Skeletal muscle satellite cell (primary cell): Measurements from ENCODE around the gene SNRPD3.
"Not testable (repeated sequence)": the region's sequence is repeated elsewhere in the genome, so short reads cannot be mapped to it uniquely, and the experiment has no call there.

Source experiments
- H3K27me3 ChIP-seq: 2 replicates; pipeline ENCODE4 v1.7.0; 2013; ENCODE audit warnings: low read length; ENCODE audit not compliant: control insufficient read depth, insufficient read depth
- H3K36me3 ChIP-seq: 2 replicates; pipeline ENCODE4 v1.7.0; 2013; ENCODE audit warnings: mild to moderate bottlenecking, control low read depth, low read length; ENCODE audit not compliant: insufficient read depth
- H3K4me1 ChIP-seq: 2 replicates; pipeline ENCODE4 v1.7.0; 2013; ENCODE audit warnings: low read length; ENCODE audit not compliant: control insufficient read depth, insufficient read depth
- H3K4me2 ChIP-seq: 2 replicates; pipeline ENCODE4 v1.7.0; 2013; ENCODE audit warnings: mild to moderate bottlenecking, low read length
- H3K4me3 ChIP-seq: 2 replicates; pipeline ENCODE4 v1.7.0; 2013; ENCODE audit warnings: low read length
- H3K9ac ChIP-seq: 2 replicates; pipeline ENCODE4 v1.7.0; 2013; ENCODE audit warnings: mild to moderate bottlenecking, low read depth, low read length, moderate library complexity
- H3K9me3 ChIP-seq: replicated peaks from 2 replicates; pipeline ENCODE4 v1.7.0; 2013; ENCODE audit warnings: mild to moderate bottlenecking, control low read depth, low read length

Gene SNRPD3

DNA sequence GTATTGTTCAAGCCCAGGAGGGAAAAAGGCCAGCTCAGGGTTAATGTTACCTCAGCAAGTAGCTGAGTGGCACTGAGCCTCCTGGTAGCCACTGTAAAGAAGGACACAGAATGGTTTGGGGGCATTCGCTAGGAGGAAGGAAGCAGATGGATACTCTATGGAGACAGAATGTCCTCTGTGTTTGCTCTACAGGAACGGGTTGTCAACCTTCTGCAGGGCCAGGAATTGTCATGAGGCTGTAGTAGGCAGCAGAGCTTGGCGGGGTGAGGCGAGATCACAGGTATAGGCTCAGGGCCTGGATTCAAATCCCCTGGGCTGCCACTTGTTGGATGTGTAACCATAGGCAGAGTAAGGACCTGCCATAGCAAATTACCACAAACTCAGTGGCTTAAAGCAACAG lies 40.1 kb downstream of the SNRPD3 start:
- Histone ChIP-seq H3K9me3 (no peaks in the 10 kb centered on the region), H3K36me3 (no peaks in the 10 kb centered on the region), H3K4me1 (peaks cover 5% of the 10 kb centered on the region), H3K4me3 (no peak overlapping the region), H3K27me3 (no peaks in the 10 kb centered on the region), H3K9ac (no peak overlapping the region), H3K4me2 (no peak overlapping the region)

DNA sequence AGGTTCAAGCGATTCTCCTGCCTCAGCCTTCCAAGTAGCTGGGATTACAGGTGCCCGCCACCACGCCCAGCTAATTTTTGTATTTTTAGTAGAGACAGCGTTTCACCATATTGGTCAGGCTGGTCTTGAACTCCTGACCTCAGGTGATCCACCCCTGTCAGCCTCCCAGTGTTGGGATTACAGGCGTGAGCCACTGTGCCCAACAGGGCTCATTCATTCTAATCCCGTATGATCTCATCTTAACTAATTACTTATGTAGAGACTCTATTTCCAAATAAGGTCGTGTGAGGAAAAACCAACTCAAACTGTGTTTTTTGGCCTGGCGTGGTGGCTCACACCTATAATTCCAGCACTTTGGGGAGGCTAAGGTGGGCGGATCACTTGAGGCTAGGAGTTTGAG lies 41.3 kb downstream of the SNRPD3 start:
- not testable (repeated sequence) for H3K27me3 ChIP-seq, H3K4me2 ChIP-seq, H3K4me1 ChIP-seq, H3K36me3 ChIP-seq, H3K9ac ChIP-seq, H3K4me3 ChIP-seq, H3K9me3 ChIP-seq

DNA sequence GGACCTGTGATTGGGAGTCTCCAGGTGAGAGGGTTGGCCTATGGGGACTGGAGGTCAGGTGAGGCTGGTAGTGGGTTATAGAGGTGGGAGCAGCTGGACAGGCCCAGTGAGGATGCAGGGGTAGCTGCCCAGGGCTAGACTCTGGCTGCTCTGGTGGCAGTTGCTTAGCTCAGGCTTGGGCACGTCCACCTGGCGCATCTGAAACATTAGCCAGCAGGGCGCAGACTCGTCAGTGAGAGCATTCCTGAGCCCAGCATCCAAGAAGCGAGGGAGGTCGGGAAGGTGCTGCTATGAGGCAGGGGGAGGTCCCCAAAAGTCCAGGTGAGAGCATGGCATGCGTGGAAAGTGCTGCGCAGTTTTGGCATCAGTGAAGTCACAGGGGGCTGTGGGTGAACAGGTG lies 43.7 kb downstream of the SNRPD3 start:
- Histone ChIP-seq H3K4me2 (no peak overlapping the region), H3K4me1 (no peaks in the 10 kb centered on the region), H3K27me3 (no peaks in the 10 kb centered on the region), H3K4me3 (no peak overlapping the region), H3K36me3 (no peaks in the 10 kb centered on the region), H3K9me3 (no peaks in the 10 kb centered on the region), H3K9ac (no peak overlapping the region)

DNA sequence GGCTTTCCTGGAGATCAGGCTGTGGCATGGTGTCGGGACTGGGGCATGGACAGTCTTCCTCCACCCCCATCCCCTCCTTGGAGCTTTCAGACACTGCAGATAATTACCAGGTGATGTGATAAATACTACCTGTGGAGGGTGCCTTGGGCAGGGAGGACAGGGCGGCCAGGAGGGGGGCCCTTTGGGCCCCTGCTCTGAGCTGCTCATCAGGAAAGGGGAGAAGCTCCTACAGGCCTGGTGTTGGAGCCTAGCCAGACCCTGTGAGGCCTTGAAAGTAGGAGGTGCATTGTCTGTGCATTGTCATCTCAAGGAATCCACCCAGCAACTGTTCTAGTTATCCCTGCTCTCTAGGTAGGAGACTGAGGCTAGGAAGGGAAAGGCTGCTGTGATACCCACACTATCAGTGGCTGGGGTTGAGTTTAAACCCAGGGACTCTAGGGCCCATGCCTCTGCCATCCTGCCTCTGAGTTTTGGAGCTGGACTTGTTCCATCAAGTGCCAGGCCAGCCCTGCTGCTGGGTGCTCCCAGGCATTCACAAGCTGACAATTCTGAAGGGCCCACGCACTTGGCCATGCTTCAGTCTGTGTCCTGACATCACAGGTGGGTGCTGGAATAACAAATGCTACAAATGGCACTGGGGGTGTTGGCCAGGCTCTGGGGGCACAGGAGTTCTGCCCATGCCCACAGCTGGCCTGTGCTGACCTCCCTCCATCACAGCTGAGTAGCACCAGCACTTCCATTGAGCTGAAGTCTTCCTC lies 44.3 kb downstream of the SNRPD3 start:
- not testable (repeated sequence) for H3K4me1 ChIP-seq, H3K4me3 ChIP-seq, H3K9ac ChIP-seq, H3K27me3 ChIP-seq, H3K9me3 ChIP-seq, H3K4me2 ChIP-seq, H3K36me3 ChIP-seq

DNA sequence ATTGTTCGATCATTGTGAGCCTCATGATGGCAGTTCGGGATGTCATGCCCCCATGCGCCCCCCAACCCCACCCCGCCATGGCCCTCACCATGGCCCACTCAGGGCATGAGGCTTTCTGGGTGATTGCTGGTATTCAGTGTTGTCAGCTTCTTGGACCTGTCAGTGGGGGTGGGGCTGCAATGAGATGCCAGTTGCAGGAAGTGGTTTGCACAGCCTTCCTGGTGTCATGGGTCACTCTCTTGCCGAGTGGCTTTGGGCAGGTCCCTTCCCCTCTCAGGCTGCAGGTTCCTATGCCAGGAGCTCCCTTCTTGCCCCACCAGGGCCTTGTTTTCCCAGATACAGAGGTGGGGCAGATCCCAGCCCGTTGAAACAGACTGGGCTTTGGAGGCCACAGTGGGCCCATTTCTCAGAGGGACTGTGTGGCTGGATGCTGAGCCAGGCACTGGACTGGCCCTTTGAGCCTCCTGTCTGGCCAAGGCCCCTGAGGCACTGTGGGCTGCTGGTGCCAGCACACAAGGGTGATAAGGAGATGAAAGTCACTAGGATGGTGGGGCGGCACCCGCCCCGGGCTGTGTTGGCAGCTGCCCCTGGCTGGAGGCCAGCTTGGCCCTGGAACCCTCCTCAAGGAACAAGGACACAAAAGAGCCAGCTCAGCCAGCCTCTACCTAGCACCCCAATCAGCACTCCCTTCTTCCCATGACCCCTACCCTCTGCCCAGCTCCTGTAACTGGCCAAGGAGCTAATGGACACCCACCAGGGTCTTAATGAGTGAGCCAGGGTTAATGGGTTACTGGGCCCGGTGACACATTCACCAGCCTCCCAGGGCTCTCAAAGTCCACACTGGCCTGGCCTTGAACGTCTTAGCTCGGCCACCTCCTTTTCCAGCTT lies 45.7 kb downstream of the SNRPD3 start:
- no peaks in the 10 kb centered on the region for H3K36me3 ChIP-seq
- H3K4me1 ChIP-seq = no peaks in the 10 kb centered on the region
- no peak overlapping the region for H3K9ac ChIP-seq
- H3K9me3 ChIP-seq = no peaks in the 10 kb centered on the region
- H3K4me3 ChIP-seq = no peak overlapping the region
- H3K4me2 ChIP-seq = no peak overlapping the region
- no peaks in the 10 kb centered on the region for H3K27me3 ChIP-seq

DNA sequence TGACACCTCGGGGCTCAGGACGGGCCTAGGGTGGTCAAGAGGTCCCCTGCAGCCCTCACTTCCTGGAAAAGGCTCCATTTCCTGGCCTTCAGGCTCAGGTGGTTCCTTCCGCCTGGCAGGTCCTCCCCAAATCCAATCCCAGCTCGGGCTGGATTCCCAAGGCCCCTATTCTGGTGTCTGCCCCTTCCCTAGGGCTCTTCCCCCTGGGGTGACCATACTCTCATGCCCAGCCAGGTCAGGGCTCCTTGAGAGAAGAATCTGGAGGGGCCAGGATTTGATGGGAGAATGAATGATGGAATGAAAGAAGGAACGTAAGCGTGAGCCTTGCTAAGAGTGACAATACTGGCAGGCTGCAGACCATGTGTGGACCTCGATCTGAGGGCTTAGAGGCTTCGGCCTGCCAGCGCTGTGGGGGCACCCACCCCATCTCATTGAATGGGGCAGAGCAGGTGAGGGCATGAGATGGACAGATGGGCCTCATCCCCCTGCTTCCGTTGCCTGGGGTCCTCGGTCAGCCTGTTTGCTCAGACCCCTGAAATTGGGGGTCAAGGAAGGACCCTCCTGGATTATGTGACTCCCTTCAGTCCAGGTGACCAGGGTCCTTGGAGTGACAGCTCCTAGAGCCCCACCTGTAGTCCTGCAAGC lies 46.4 kb downstream of the SNRPD3 start:
- not testable (repeated sequence) for H3K9ac ChIP-seq, H3K9me3 ChIP-seq, H3K4me1 ChIP-seq, H3K4me3 ChIP-seq, H3K4me2 ChIP-seq, H3K36me3 ChIP-seq, H3K27me3 ChIP-seq

DNA sequence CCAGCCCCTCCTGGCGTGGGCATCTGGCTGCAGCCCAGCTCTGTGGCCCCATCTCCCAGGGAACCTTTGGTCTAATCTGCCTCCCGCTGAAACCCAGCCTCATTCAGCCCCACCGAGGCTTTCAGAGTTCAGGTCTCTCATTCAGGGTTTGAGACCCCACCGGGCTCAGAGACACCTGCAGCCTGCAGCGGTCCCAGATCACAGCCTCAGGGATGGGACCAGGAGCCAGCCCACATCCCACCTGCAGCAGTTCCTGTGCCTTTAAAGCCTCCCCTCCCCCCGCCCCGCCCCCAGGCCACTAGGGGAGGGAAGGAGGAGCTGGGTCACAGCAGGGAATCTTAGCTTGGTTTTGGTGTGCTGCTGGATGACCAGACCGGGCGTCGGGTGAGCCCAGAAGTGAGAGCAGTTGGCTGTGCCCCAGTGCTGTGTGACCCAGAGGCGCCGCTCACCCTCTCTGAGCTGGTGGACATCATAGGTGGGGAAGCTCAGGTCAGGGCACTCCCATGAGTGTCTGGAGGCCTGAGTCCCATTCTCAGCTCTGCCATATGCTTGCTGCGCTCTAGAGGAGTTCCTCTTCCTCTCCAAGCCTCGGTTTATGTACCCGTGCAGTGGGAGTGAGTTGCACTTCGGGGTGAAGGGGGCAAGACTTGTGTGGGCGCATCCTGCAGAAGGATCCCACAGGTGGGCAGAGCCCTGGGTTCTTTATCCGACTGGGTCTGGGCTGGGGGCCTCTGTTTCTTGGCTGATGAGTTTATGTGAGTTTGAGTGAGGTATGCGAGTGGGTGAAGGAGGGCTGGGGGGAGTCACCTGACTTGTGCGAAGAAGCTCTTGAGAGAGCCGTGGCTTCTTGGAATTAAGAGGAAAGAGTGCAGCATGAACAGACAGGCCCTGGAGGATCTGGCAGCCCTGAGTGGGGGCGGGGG lies 47.3 kb downstream of the SNRPD3 start, which contains the start of gene GGT1:
Gene GGT1, plus strand, starts transcription at position 347 of the 923 bp plus-strand sequence. CDS start 7,889 bp downstream, outside the sequence.
- not testable (repeated sequence) for H3K4me2 ChIP-seq, H3K27me3 ChIP-seq, H3K4me1 ChIP-seq, H3K36me3 ChIP-seq, H3K9me3 ChIP-seq, H3K9ac ChIP-seq, H3K4me3 ChIP-seq

DNA sequence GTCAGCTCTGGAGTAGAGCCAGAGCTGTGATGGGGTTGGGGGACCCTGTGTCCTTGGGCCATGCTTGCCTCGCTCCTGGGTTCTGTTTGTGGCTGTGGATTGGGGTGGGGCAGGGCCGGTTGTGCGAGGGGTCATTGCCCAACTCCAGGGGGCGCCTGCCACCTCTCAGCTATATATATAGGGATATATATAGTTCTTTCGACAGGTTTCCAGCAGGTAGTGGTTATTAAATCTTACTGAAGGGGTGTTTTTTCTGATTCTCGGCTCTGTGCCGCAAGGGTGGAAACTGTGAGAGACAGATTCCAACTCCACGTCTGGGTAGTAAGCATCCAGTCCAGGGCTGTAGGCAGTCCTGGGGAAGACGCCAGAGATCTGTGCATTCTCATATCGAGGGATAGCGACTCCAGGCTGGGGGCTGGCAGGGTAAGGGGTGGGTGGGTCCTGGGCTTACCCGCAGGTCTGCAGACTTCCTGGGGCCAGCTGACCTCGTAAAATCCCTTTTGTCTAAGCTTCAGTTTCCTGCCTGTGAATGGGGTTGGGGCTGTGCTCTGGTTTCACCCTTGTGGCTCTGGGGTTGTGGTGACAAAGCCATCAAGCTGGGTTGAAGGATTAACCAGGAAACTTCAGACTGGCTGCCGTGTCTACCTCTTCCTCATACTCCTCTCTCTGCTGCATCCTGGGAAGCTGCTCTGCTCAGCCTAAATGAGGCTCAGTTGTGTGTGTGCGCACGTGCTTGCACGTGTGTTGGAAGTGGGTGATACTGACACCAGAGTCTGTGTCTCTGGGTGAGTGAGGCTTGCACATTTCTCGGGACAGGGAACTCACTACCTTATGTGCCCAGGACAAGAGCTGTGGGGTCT lies 48.2 kb downstream of the SNRPD3 start:
- H3K4me3 ChIP-seq, H3K4me2 ChIP-seq, H3K4me1 ChIP-seq, H3K27me3 ChIP-seq, H3K36me3 ChIP-seq, H3K9me3 ChIP-seq, H3K9ac ChIP-seq: not testable (repeated sequence)

DNA sequence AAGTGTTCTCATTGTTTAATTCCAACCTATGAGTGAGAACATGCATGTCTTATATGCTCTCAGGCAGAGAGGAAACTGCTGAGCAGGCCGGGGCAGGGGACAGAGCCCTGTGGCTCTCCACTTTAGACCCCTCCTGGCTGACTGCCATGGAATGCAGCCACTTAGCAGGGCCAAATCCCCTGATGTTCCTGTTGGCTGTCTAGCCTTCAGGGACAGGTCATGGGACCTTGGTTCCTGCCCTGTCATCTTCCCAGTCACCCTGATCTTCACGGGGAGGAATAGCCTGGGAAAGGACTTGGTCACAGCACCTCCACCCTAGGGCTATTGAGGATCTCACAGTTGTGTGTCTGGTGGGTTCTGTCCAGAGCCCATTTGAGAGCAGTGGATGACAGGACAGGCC lies 50.5 kb downstream of the SNRPD3 start:
- not testable (repeated sequence) for H3K4me2 ChIP-seq, H3K27me3 ChIP-seq, H3K36me3 ChIP-seq, H3K9me3 ChIP-seq, H3K4me1 ChIP-seq, H3K4me3 ChIP-seq, H3K9ac ChIP-seq

DNA sequence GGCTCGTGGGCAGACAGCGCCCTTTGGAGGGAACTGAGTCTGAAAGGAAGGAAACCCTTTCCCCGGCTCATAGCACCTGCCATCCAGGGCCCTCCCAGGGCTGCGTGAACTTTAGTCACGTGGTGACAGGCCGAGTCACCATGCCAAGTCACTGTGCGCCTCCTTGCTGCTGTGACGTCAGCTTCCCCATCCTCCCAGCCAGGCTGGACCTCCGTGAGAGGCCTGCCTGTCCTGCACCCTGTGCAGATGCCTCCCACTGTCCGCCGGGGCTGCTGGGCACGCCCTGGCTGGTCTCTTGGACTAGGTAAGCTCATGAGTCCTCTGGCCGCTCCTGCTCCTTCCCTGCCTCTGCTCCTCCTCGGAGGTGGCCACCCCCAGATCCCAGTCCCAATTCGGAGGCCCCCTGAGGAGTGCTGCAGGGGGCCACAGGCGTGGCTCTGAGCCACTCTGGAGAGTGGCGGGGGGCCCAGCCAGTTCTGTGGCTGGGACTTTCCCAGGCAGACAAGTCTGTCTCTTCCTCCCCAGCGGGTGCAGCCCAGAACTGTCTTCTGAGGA lies 51.7 kb downstream of the SNRPD3 start:
- not testable (repeated sequence) for H3K4me3 ChIP-seq, H3K27me3 ChIP-seq, H3K9me3 ChIP-seq, H3K9ac ChIP-seq, H3K36me3 ChIP-seq, H3K4me1 ChIP-seq, H3K4me2 ChIP-seq
